HG03432 (cell line): ENCODE data around the gene MIER2.
"Not testable (repeated sequence)": the region's sequence is repeated elsewhere in the genome, so short reads cannot be mapped to it uniquely, and the experiment has no call there.

Experiments
- ATAC-seq: cut with Tn5 transposase; IDR thresholded peaks from one replicate; pipeline ENCODE4 v1.9.1; 2021; ENCODE audit warnings: mild to moderate bottlenecking, moderate library complexity; ENCODE audit not compliant: unreplicated experiment

Gene MIER2

DNA sequence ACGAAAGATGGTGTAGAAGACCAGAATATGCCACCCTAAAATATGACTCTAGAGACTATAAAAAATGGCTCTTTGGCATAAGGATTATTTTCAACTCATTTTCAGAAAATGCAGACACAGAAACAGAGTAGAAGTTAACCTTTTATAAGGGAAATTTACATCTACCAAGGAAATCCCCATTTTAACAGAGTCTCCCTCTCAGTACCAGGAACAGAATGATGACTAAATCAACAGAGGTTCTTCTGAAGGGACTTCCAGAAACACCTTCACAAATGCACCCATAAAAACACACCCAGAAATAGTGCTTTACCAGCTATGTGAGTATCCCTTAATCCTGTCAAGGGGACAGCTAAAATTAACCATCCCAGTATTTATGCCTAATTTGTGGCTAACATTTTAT, 82.5 kb downstream of the MIER2 start:
- no peak for ATAC-seq

DNA sequence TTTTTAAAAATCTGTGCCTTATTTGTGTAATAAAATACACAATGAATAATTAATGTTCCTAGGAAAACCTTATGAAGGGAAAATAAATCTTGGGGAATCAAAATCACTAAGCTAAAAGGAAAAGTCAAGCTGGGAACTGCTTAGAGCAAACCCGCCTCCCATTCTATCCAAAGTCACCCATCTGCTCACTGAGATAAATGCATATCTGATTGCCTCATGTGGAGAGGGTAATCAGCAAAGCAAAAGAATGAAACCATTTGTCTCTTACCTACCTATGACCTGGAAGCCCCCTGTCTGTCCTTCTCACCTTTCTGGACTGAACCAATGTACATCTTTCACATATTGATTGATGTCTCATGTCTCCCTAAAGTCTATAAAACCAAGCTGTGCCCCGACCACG, 87.8 kb downstream of the MIER2 start:
- ATAC-seq: not testable (repeated sequence)
